Measurements from ENCODE around the gene ELK3.

ELK3 gene

GRCh38 chr12:96208801-96209549 lies 14.8 kb downstream of the ELK3 start:
- H3K79me2 ChIP-seq (ENCODE audit: insufficient read depth, low read length): no peaks in the 10 kb centered on the region
- H3K4me3 ChIP-seq (ENCODE audit: insufficient read depth, low read length, poor library complexity, severe bottlenecking): no peak overlapping the region
- H3K36me3 ChIP-seq (ENCODE audit: low read length): no peaks in the 10 kb centered on the region
- no peak overlapping the region for H3K9ac ChIP-seq (ENCODE audit: low read length)
- H3K27ac ChIP-seq (ENCODE audit: low read depth, low read length): no peak overlapping the region
- H3K4me2 ChIP-seq (ENCODE audit: low read depth, low read length, poor library complexity, severe bottlenecking): no peak overlapping the region
- no peak overlapping the region for H2AFZ ChIP-seq (ENCODE audit: low read depth, low read length, severe bottlenecking)
- H3K9me2 ChIP-seq (replicated peaks; ENCODE audit: insufficient read depth, low read length): no peaks in the 10 kb centered on the region
- TF ChIP-seq CTCF (IDR thresholded peaks at IDR 0.05; ENCODE audit: insufficient read depth, low read length, poor library complexity, severe bottlenecking) (no peak), EZH2phosphoT487 (conservative IDR thresholded peaks at IDR 0.05; ENCODE audit: low read length) (no peak)
- H3K9me3 ChIP-seq (ENCODE audit: insufficient read depth, low read length): no peaks in the 10 kb centered on the region
- H3F3A ChIP-seq (ENCODE audit: insufficient read depth): no peaks in the 10 kb centered on the region
- no peaks in the 10 kb centered on the region for H3K27me3 ChIP-seq (ENCODE audit: low read length)
- no peaks in the 10 kb centered on the region for H4K20me1 ChIP-seq (ENCODE audit: low read depth, low read length)

GRCh38 chr12:96210376-96211055 lies 16.3 kb downstream of the ELK3 start:
- no peaks in the 10 kb centered on the region for H3F3A ChIP-seq (ENCODE audit: insufficient read depth)
- no peaks in the 10 kb centered on the region for H4K20me1 ChIP-seq (ENCODE audit: low read depth, low read length)
- no peak overlapping the region for H3K4me2 ChIP-seq (ENCODE audit: low read depth, low read length, poor library complexity, severe bottlenecking)
- H3K4me3 ChIP-seq (ENCODE audit: insufficient read depth, low read length, poor library complexity, severe bottlenecking): no peak overlapping the region
- H3K79me2 ChIP-seq (ENCODE audit: insufficient read depth, low read length): no peaks in the 10 kb centered on the region
- no peak overlapping the region for H3K27ac ChIP-seq (ENCODE audit: low read depth, low read length)
- H3K36me3 ChIP-seq (ENCODE audit: low read length): no peaks in the 10 kb centered on the region
- TF ChIP-seq CTCF (IDR thresholded peaks at IDR 0.05; ENCODE audit: insufficient read depth, low read length, poor library complexity, severe bottlenecking) (no peak), EZH2phosphoT487 (conservative IDR thresholded peaks at IDR 0.05; ENCODE audit: low read length) (no peak)
- no peaks in the 10 kb centered on the region for H3K27me3 ChIP-seq (ENCODE audit: low read length)
- no peaks in the 10 kb centered on the region for H3K9me3 ChIP-seq (ENCODE audit: insufficient read depth, low read length)
- H3K9ac ChIP-seq (ENCODE audit: low read length): no peak overlapping the region
- no peak overlapping the region for H2AFZ ChIP-seq (ENCODE audit: low read depth, low read length, severe bottlenecking)
- H3K9me2 ChIP-seq (replicated peaks; ENCODE audit: insufficient read depth, low read length): no peaks in the 10 kb centered on the region

GRCh38 chr12:96211988-96212387 lies 17.8 kb downstream of the ELK3 start:
- Histone ChIP-seq H3K36me3 (ENCODE audit: low read length) (no peaks in the 10 kb centered on the region), H3K9me2 (replicated peaks; ENCODE audit: insufficient read depth, low read length) (no peaks in the 10 kb centered on the region), H3F3A (ENCODE audit: insufficient read depth) (no peaks in the 10 kb centered on the region), H3K79me2 (ENCODE audit: insufficient read depth, low read length) (no peaks in the 10 kb centered on the region), H4K20me1 (ENCODE audit: low read depth, low read length) (no peaks in the 10 kb centered on the region), H2AFZ (ENCODE audit: low read depth, low read length, severe bottlenecking) (no peak overlapping the region), H3K27ac (ENCODE audit: low read depth, low read length) (no peak overlapping the region), H3K4me2 (ENCODE audit: low read depth, low read length, poor library complexity, severe bottlenecking) (no peak overlapping the region), H3K4me3 (ENCODE audit: insufficient read depth, low read length, poor library complexity, severe bottlenecking) (no peak overlapping the region), H3K9me3 (ENCODE audit: insufficient read depth, low read length) (no peaks in the 10 kb centered on the region), H3K9ac (ENCODE audit: low read length) (no peak overlapping the region), H3K27me3 (ENCODE audit: low read length) (no peaks in the 10 kb centered on the region)
- TF ChIP-seq EZH2phosphoT487 (conservative IDR thresholded peaks at IDR 0.05; ENCODE audit: low read length) (no peak), CTCF (IDR thresholded peaks at IDR 0.05; ENCODE audit: insufficient read depth, low read length, poor library complexity, severe bottlenecking) (no peak)
